Kidney (tissue), 14 donors: Measurements from ENCODE around the gene HAUS3. TPM values are rescaled to one million over a fixed set of nuclear protein-coding genes. Genes with fewer than 3 reads are reported as not detected.

Source experiments
- DNase-seq, 5 donors: peaks; one replicate each; pipeline ENCODE4 v3.0.0-alpha.2; 2013 to 2020
- FAIRE-seq: peaks from 2 replicates; lab custom pipeline; 2012; peaks lifted over from hg19 to GRCh38; lab: Jason Lieb, UNC
- H3K27ac ChIP-seq, 2 donors: one replicate each; pipeline ENCODE4 v1.7.0; 2013; ENCODE audit warnings: low read depth in 2 of 2, low read length in 2 of 2, inconsistent platforms in 1 of 2
- H3K27me3 ChIP-seq: one replicate; pipeline ENCODE4 v1.7.1; 2013; ENCODE audit warnings: low read length, inconsistent platforms; ENCODE audit not compliant: control insufficient read depth, insufficient read depth
- H3K36me3 ChIP-seq, 3 donors: one replicate each; pipeline versions ENCODE4 v1.7.0 to v1.7.1; 2013; ENCODE audit warnings: low read length in 3 of 3, control low read depth in 1 of 3, inconsistent platforms in 1 of 3; ENCODE audit not compliant: insufficient read depth in 3 of 3, control insufficient read depth in 2 of 3
- H3K4me1 ChIP-seq, 3 donors: one replicate each; pipeline versions ENCODE4 v1.7.0 to v1.7.1; 2013; ENCODE audit warnings: low read length in 3 of 3, inconsistent platforms in 1 of 3, low read depth in 1 of 3; ENCODE audit not compliant: control insufficient read depth in 2 of 3, insufficient read depth in 2 of 3
- H3K4me3 ChIP-seq, 3 donors: one replicate each; pipeline versions ENCODE4 v1.7.0 to v1.8.1; 2013; ENCODE audit warnings: low read length in 3 of 3, control low read depth in 1 of 3, inconsistent platforms in 1 of 3
- H3K9ac ChIP-seq, 3 donors: one replicate each; pipeline versions ENCODE4 v1.7.0 to v1.7.1; 2013; ENCODE audit warnings: low read length in 3 of 3, control low read depth in 1 of 3, inconsistent platforms in 1 of 3
- H3K9me3 ChIP-seq, 3 donors: one replicate each; pipeline versions ENCODE4 v1.7.0 to v1.7.1; 2013; ENCODE audit warnings: low read length in 3 of 3, control low read depth in 1 of 3, inconsistent platforms in 1 of 3; ENCODE audit not compliant: control insufficient read depth in 2 of 3, insufficient read depth in 1 of 3
- CTCF ChIP-seq: IDR thresholded peaks from 3 replicates; pipeline ENCODE4 v1.5.1; 2012; ENCODE audit warnings: mild to moderate bottlenecking, moderate library complexity, borderline replicate concordance; ENCODE audit not compliant: insufficient read depth; ENCODE audit errors: extremely low read depth
- intact Hi-C: fragments of 100-400 bp; cut with DNase I; formaldehyde crosslinking; loops from one replicate; pipeline ENCODE4 v1.11.1; 2022
- polyA plus RNA-seq: library from polyadenylated mRNA; stranded (reverse); fragments of 350-450 nt; fragmentation: Illumina TruSeq; extraction: RNeasy Lipid Tissue Mini Kit (QIAGEN cat#74804); gene quantifications from one replicate; pipeline ENCODE4 v1.2.3, GENCODE V29; 2014; ENCODE audit warnings: low read depth, low replicate concordance; ENCODE audit not compliant: insufficient read depth
- total RNA-seq: library from RNA; stranded (reverse); fragmentation: NEBNext Ultra II Directional; extraction: Animal tissue kit (Norgen Biotek cat#: 25700); gene quantifications from one replicate; pipeline ENCODE4 v1.2.1, GENCODE V29; 2021
- donor health status: control.
- donor health status: control.
- donor health status: control.
- donor health status: control.
- donor health status: control.
- donor health status: DM: yes; HTN: yes; CAD: no.
- donor health status: Normal renal cell carcinoma (clear cell type).

Gene HAUS3
- total and polyA plus RNA-seq, 2 donors from 2014 or later = 4.1 to 12.1 TPM

GRCh38 chr4:2247128-2248043 is 5.5 kb upstream of the HAUS3 start:
- H3K9me3 ChIP-seq = no peaks in the 10 kb centered on the region
- H3K27me3 ChIP-seq = no peaks in the 10 kb centered on the region
- FAIRE-seq (no peak), DNase-seq (peak in 3 of 5 donors; percentile 9 to 77 (median 31))
- no peak overlapping the region for H3K4me3 ChIP-seq
- H3K9ac ChIP-seq = no peak overlapping the region
- peaks cover 0 to 10% (median 5%) of the 10 kb centered on the region in 3 donors for H3K36me3 ChIP-seq
- TF ChIP-seq CTCF = no peak
- peaks cover 4 to 12% (median 9%) of the 10 kb centered on the region in 3 donors for H3K4me1 ChIP-seq
- no peak overlapping the region for H3K27ac ChIP-seq
- intact Hi-C loops = no loop called here

- intact Hi-C loops = no loop called here
- TF ChIP-seq CTCF = no peak
- H3K27ac ChIP-seq = no peak overlapping the region
- H3K27me3 ChIP-seq = no peaks in the 10 kb centered on the region
- peaks cover 0 to 10% (median 5%) of the 10 kb centered on the region in 3 donors for H3K36me3 ChIP-seq
- no peak overlapping the region for H3K9ac ChIP-seq
- no peaks in the 10 kb centered on the region for H3K9me3 ChIP-seq
- H3K4me3 ChIP-seq = no peak overlapping the region
- DNase-seq = peak in 3 of 5 donors; percentile 9 to 65 (median 43)
- peaks cover 4 to 12% (median 9%) of the 10 kb centered on the region in 3 donors for H3K4me1 ChIP-seq
- FAIRE-seq = no peak
Measured at GRCh38 chr4:2246384-2247127, 4.6 kb upstream of the HAUS3 start.

- peaks cover 0 to 10% (median 5%) of the 10 kb centered on the region in 3 donors for H3K36me3 ChIP-seq
- peaks cover 4 to 14% (median 11%) of the 10 kb centered on the region in 3 donors for H3K4me1 ChIP-seq
- peak in 1 of 5 donors; percentile 37 for DNase-seq
- no peak overlapping the region for H3K9ac ChIP-seq
- intact Hi-C loops = no loop called here
- no peak overlapping the region for H3K4me3 ChIP-seq
- no peak for FAIRE-seq
- no peak for TF ChIP-seq CTCF
- H3K9me3 ChIP-seq = no peaks in the 10 kb centered on the region
- no peaks in the 10 kb centered on the region for H3K27me3 ChIP-seq
- peak overlapping the region in 1 of 2 donors; percentile 59 for H3K27ac ChIP-seq
Measured at GRCh38 chr4:2245787-2246275, 3.9 kb upstream of the HAUS3 start.
